ENCODE data around the gene CACNA2D3.

- TF ChIP-seq CTCF (IDR thresholded peaks at IDR 0.05) (no peak), POLR2A (IDR thresholded peaks at IDR 0.05) (no peak)
Measured at GRCh38 chr3:54202054-54202453, 79.7 kb downstream of the CACNA2D3 start.
